ENCODE measurements around the gene SLC22A17.

- TF ChIP-seq L3MBTL2 (conservative IDR thresholded peaks at IDR 0.05) (no peak), PKNOX1 (IDR thresholded peaks at IDR 0.05) (no peak), SP1 (IDR thresholded peaks at IDR 0.05) (no peak), TARDBP (IDR thresholded peaks at IDR 0.05) (no peak), ELF4 (IDR thresholded peaks at IDR 0.05) (no peak), SUZ12 (IDR thresholded peaks at IDR 0.05) (no peak), CTBP1 (IDR thresholded peaks at IDR 0.05; ENCODE audit: borderline replicate concordance) (no peak), NFRKB (IDR thresholded peaks at IDR 0.05) (no peak), ARNT (IDR thresholded peaks at IDR 0.05) (no peak), FOXM1 (IDR thresholded peaks at IDR 0.05; ENCODE audit: borderline replicate concordance) (no peak)
These were observed 9.5 kb upstream of the SLC22A17 start for GRCh38 chr14:23362200-23362599.

Measured in HEK293T (cell line).